Gastroesophageal sphincter (tissue), 3 donors: ENCODE data around the gene COPB1.

Experiments
- POLR2A ChIP-seq, 2 donors: fragments of 450-650 bp; IDR thresholded peaks; one replicate each; pipeline ENCODE4 v1.6.1; 2017; ENCODE audit warnings: antibody characterized with exemption in 2 of 2, mild to moderate bottlenecking in 2 of 2, moderate library complexity in 1 of 2
- POLR2AphosphoS5 ChIP-seq: sonication (generic); formaldehyde crosslinking; IDR thresholded peaks from one replicate; pipeline ENCODE4 v1.6.1; 2017; ENCODE audit warnings: antibody characterized with exemption
- TF ChIP-seq, protein P1 (sequence below), 4 experiments: fragments of 200-600 bp in 2 of 4; fragments of 450-650 bp in 2 of 4; sonication (generic) in 1 of 4; IDR thresholded peaks; one replicate each; pipeline ENCODE4 v1.5.1; 2017 to 2019; ENCODE audit warnings: antibody characterized with exemption in 4 of 4, mild to moderate bottlenecking in 2 of 4, moderate library complexity in 2 of 4

DNA sequence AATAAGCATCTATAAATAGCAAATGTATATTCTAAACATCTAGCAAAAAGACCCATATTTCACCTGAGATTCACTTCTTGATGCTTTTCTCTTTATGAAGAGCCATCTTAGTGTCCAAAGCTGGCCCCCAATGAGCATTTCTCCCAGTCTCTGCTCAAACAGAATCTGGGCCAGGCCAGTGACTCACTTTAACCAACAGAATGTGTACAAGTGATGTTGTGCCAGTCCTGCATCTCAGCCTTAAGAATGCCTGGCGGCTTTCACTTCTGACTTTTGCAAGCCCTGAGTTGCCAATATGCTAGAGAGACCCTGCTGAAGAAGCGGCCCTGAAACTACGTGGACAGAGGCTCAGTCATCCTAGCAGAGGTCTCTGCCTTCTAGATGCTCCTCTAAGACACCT is 6.9 kb upstream of the COPB1 start:
- TF ChIP-seq, protein P1, sequence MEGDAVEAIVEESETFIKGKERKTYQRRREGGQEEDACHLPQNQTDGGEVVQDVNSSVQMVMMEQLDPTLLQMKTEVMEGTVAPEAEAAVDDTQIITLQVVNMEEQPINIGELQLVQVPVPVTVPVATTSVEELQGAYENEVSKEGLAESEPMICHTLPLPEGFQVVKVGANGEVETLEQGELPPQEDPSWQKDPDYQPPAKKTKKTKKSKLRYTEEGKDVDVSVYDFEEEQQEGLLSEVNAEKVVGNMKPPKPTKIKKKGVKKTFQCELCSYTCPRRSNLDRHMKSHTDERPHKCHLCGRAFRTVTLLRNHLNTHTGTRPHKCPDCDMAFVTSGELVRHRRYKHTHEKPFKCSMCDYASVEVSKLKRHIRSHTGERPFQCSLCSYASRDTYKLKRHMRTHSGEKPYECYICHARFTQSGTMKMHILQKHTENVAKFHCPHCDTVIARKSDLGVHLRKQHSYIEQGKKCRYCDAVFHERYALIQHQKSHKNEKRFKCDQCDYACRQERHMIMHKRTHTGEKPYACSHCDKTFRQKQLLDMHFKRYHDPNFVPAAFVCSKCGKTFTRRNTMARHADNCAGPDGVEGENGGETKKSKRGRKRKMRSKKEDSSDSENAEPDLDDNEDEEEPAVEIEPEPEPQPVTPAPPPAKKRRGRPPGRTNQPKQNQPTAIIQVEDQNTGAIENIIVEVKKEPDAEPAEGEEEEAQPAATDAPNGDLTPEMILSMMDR (IDR thresholded peaks at IDR 0.05) = no peak
- TF ChIP-seq POLR2A (IDR thresholded peaks at IDR 0.05) = no peak
- no peak for TF ChIP-seq POLR2AphosphoS5
